GM12873 (cell line): Measurements from ENCODE around the gene SFRP5.

ENCODE experiments used
- CTCF ChIP-seq: IDR thresholded peaks from 2 replicates; pipeline ENCODE4 v1.5.1; 2012; ENCODE audit warnings: low read depth, mild to moderate bottlenecking, moderate library complexity, low read length, control low read depth; ENCODE audit not compliant: insufficient read depth; ENCODE audit errors: missing control alignments

Gene SFRP5

GRCh38 chr10:97796651-97797050 lies 24.9 kb upstream of the SFRP5 start:
- no peak for TF ChIP-seq CTCF

DNA sequence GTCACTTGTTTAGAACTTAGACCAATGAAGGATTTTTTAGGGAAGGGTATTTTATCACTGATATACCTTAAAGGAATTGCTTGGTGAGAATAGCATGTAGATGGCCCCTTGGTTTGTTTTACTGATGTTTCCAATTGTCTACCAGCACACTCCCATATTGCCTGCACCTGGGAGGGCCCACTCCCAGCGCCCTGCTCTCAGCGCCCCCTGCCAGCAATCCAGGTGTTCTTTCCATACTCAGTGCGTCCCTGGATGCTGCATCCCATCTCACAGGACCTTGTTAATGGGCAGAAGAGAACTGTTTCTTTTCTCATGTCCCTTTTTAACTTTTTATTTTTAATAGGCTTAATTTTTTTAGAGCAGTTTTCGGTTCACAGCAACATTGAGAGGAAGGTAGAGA lies 24.1 kb upstream of the SFRP5 start:
- no peak for TF ChIP-seq CTCF

- peak; percentile 96 for TF ChIP-seq CTCF
Measured at GRCh38 chr10:97791824-97792721, 20.3 kb upstream of the SFRP5 start.

DNA sequence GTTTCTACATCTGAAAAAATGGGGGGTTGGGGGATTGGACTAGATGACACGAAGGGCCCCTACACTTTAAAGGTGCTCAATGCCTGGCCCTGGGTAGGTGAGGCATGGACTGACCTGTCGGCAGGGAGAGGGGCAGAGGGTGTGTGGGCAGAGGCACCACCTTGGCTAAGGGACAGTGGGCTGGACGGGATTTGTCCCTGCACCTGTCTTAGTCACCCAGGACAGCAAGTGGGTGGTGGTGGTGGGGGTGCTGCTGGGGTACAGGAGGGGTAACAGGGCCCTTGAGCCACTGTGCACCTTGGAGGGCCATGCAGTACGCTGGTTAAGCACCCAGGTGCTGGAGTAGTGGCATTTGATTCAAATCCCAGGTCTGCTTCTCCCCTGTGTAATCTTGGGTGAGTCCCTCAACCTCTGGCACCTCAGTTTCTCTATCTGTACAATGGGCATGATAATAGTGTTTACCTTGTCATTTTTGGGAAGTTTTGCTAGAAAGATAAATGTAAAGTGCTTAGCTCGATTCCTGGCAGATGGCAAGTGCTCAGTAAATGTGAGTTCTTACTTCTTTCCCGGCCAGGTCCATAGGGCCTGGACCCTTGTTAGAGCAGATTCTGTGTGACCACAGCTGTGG lies 18.1 kb upstream of the SFRP5 start:
- TF ChIP-seq CTCF: no peak

GRCh38 chr10:97788552-97789442 lies 17.0 kb upstream of the SFRP5 start:
- TF ChIP-seq CTCF: no peak

- no peak for TF ChIP-seq CTCF
Measured at GRCh38 chr10:97785731-97786130, 13.9 kb upstream of the SFRP5 start.

GRCh38 chr10:97785231-97785630 lies 13.4 kb upstream of the SFRP5 start:
- no peak for TF ChIP-seq CTCF
